ENCODE results near the gene EPHA10.
A peak's percentile ranks its signal among the peaks of the same experiment; 100 is the strongest.
"Not testable (repeated sequence)": the region's sequence is repeated elsewhere in the genome, so short reads cannot be mapped to it uniquely, and the experiment has no call there.

Gene EPHA10

DNA sequence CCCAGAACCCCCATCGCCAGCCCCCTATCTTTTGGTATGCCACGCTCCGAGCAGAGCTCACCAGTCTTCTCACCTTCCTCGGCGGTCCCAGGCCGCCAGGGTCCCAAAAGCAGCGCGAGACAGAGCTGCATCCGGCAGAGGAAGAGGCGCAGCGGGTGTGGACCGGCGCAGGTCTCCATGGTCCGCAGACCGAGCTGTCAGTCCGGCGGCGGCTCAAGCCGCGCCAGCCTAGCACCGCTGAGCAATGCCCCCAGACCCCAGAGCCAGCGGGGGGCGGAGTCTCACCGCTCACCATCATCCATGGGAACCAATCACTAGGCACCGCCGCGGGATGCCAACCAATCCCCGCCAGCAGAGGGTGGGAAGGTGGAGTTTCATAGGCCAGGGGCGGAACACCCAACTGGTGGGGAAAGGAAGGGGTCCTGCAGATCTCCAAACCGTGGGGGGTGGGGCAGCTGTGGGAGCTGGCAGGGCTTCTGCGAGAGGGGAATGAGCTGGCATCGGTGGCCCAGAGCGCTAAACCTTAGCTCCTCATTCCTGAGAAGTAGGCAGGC is at the start of gene EPHA10:
Gene EPHA10, minus strand, starts transcription at position 233 of the 554 bp plus-strand sequence. Its CDS starts 54 bp downstream, at position 179.
- peak; percentile 14 to 18 for DNase-seq

DNA sequence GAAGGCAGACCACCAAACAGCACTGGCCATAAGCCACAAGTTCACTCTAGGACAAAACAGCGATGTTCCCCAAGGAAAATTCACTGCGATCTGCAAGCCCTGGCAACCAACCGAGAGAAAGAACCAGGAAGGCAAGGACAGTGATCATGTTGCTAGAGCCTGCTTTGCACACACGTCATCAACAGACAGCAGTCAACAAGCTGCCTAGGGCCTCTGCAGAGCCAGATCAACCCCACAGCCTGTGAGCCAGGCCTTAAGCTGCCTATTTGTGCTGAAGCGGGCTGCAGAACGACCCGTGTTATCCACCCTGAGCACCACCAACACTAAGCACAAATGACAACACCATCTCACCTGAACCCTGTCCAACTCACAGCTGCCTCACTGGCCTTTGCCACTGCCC is 49.3 kb upstream of the EPHA10 start:
- DNase-seq: no peak

DNA sequence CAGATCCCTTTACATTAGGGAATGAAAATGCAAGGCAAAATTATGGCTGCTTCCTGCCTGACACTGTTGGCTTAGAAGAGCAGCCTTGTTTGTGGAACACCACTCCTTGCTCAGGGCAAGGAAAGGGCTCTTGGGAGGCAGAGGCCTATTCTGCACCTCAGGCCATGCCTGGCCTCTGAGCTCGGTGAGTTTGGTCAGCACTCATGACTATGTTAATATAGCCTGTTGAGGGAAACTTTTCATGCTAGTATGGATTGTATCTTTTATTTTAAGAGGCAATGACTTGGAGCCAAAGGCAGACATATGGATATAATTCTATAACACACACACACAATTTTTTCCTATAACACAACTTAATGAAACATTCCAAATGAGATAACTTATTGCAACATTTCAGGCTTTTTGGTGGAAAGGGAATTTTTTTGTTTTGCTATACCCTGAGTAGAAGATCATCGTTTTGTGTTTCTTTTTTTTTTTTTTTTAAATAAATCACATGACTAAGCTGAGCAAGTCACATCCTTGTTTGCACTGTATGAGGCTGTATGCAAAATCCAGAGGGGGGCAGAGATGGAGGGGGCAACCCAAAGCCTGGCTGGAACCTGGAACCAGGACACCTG is 48.7 kb upstream of the EPHA10 start:
- DNase-seq: no peak

DNA sequence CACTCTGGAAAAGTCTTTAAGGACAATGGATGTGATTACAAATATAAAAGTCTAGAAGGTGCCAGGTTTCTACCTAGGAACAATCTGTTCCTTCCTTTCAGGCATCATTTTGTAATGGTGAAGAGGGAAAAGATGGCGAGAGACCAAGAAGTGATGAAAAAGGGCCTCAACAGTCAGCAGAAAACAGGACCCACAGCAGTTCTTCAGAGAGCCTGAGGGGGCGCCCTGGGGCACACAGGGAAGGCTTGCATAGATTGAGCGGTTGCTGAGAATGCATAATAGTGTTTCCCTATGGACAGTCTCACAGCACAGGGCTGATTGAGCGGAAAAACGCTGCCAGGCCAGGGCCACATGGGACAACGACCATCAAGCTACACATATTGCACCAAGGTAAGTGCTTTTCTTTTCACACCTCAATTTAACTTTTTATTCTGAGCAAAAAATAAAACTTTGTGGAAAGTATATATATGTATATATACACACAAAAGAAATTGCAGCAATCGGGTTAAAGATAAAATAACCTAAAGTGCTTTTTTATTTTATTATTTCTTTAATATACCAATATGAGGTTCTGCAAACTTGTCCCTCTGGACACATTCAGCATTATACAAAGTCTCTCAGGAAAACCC is 46.2 kb upstream of the EPHA10 start:
- DNase-seq: peak; percentile 73 to 75

DNA sequence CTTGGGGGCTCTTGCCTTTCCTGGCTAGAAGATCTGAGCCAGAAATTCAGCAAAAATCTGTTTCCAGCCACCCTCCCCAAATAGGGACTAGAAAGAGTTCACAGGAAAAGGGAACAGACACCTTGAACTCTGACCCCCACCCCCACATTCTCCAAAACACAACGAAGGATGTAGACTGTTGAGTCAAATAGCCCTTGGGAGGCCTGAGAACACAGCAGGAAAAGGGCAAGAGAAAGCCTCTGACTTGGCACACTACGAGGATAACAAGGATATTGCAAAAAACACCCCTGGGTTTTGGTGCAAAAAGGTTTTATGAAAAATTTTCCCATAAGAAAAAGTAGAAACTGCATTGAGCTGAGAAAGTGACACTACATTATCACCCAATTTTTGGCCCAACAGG is 45.0 kb upstream of the EPHA10 start:
- DNase-seq: no peak

DNA sequence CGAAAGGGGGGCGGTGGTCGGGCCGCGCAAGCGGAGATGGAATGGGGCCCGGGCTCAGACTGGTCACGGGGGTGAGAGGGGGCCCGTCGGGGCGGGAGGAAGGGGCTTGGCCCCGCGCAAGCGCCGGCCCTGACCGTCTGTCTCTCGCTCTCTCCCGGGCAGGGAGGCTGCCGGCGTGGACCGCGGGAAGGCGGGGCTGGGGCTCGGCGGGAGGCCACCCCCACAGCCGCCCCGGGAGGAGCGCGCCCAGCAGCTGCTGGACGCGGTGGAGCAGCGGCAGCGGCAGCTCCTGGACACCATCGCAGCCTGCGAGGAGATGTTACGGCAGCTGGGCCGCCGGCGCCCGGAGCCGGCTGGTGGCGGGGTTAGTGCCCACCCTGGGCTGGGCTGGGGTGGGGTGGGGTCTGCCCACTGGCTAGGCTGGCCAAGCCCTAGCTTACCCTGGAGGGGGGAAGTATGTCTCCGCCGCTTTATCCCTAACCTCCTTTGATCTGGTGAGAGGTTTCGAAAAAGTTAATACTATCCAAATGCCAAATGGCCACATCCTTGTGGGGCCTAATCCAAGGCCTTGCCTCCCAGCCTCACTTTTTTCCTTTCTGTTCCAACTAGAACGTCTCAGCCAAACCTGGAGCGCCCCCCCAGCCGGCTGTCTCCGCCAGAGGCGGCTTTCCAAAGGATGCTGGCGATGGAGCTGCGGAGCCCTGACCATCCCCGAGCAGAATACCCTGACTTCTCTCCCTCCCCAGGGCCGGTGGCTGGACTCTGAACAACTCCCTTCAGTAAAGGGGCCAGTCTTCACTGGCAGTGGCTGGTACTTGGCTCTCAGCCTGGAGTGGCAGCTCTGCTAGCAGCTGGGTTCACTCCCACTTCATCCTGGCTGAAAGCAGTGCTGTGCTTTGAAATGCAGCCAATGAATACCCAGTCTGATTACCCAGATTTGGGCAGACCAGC is 43.7 kb upstream of the EPHA10 start:
- DNase-seq: peak; percentile 60 to 72

DNA sequence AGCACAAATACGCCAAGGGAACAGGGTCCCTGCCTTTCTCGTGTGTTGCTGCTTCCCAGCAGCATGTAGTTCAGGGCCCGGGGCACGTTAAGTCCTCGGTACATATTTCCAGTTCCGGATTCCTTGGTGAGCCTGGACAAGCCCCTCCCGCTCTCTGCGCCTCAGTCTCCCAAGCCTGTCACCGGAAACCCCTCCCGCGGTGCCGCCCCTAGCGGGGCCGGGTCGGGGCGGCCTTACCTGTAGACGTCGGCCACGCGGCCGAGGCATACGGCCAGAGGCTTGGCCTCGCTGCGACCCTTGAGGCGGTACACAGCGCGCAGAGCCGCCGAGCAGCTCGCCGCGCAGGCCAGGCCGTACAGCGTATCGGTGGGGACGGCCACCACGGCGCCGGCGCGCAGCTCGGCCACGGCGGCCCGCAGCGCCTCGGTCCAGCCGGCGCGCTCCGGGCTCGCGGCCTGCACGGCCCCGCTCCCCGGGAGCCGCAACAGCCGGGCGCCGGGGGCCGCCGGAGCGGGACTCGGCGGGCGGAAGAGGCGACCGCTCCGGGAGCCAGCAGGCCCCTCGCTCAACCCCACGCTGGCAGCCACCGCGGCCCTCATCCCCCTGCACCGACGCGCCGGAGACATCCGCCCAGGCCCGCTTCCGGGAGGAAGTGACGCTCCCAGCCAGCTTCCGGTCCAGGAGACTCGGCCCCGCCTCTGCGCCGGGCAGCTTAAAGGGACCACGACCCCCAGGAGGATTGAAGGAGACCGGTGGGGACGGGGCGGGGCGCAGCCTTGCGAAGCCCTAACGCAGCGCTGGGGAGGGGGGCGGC is 42.8 kb upstream of the EPHA10 start, which contains the start of the genes C1orf122 and YRDC:
Gene C1orf122, plus strand, starts transcription at position 236 of the 814 bp plus-strand sequence. CDS start 615 bp downstream, outside the sequence.
Gene YRDC, minus strand, starts transcription at position 654 of the 814 bp plus-strand sequence. Its CDS starts 28 bp downstream, at position 626.
- peak; percentile 85 to 94 for DNase-seq

DNA sequence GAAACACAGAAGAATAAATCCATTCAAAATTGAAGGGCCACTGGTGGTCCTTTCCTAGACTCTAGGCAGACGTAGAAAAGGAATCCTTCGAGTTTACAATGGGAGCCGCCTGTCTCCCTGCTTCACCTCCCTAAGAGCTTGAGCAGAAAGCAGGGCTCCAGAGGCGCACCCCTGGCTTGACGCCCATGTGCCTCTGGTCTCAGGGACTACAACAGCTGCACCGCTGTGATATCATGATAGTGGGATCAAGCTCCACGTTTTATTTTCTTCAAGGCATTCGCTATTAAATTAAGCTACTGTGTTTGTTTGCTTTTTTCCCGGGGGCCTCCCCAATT is 42.3 kb upstream of the EPHA10 start:
- DNase-seq: no peak

DNA sequence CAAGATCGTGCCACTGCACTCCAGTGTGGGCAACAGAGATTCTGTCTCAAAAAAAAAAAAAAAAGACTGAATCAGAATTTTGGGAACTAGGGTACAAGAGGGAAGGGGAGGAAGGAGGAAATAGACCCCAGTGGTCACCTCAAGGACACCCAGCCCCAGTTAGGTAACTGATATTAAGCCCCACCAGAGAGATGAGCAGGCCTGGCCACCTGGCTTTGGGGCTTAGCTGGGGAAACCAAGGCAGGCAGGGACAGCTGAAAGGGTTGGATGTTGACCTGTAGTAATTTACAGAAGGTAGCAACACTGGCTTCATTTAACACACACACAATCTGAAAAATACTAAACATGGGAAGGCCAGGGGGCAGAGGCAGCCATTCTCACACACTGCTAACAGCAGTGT is 37.5 kb upstream of the EPHA10 start:
- no peak for DNase-seq

DNA sequence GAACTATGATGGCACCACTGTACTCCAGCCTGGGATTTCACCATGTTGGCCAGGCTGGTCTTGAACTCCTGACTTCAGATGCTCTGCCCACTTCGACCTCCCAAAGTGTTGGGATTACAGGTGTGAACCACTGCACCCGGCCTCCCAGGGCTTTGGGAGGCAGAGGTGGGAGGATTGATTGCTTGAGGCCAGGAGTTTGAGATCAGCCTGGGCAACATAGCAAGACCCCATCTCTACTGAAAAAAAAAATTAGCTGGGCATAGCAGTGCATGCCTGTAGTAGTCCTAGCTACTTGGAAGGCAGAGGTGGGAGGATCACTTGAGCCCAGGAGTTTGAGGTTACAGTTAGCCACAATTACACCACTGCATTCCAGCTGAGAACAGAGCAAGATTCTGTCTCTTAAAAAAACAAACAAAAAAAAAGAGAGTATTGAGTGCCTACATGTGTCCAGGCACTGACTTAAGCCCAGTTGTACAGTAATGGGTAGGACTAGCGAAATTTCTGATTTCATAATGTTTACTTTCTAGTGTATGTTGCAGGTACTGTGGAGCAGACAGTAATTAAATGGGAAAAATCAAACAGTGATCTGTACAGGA is 32.9 kb upstream of the EPHA10 start:
- DNase-seq: no peak

DNA sequence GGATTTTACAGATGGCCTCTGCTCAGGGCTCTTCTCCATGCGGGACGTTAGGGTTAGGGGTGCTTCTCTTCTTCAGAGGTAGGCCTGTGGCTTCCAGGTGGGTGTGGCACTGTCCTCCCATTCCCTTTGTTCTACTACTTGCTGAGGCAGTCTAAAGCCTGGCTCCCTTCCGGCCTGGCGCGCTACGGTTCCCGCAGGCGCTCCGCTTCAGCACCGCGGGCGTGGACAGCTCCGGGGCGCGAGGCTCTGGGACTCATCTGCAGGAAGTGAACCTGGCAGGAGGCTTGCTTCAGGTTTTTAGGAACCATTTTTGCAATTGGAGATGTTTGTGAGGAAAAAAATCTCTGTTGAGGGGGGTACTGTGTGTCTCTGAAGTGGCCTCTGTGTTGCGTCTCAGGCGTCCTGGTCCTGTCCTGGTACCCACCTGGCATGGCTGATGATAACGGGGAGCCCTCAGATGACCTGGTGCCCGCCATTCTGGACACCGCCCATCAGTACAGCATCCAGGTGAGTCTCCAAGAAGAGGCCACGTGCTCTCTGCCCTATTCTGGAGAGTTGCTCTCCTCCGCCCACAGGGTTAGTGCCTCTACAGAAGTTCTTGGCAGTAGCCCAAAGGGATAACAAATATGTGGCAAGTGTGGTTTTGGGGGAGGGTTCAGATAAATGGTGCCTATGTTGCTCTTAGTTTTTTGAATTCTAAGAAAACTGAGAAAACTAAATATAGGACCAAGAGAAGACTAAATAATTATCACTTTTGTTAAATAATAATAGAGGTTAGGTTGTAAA is 30.6 kb upstream of the EPHA10 start:
- DNase-seq: peak in 1 of 2 experiments; percentile 18

DNA sequence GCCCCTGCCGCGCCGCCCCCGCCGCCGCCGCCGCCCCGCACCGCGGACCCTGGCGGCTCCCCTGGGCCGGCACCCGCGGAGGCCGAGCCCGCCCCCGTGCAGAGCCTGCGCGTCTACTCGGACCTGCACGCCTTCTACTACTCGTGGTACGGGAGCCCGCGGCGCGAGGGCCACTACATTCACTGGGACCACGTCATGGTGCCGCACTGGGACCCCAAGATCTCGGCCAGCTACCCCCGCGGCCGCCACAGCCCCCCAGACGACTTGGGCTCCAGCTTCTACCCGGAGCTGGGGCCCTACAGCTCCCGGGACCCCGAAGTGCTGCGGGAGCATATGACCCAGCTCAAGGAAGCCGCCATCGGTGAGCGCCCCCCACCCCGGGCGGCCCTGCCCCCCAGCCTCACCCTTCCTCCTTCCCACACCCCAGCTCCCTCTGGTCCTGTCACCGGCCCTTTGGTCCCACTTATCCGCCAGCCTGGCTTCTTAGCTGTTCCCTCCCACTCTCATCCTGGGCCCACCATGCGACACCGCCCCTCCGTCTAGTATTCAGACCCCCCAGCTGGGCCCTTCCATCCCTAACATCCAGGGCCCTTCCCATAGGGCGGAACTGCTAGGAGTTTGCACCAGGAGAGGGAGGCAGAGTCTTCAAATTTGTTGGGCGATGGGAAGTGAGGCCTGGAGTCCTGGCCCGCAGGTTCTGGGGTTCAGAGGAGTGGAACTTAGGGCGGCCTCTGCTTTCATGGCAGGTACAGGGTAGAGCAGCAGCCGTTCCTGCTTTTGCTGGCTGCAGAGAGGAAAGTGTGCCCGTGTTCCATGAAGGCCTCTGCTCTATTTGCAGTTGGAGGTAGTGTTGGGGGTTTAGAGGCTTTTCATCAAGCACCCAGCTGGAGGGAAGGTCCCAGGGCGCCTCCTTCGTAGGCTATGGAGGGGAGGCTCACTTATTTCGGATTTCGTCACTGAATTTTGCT is 29.7 kb upstream of the EPHA10 start:
- peak; percentile 12 to 13 for DNase-seq

DNA sequence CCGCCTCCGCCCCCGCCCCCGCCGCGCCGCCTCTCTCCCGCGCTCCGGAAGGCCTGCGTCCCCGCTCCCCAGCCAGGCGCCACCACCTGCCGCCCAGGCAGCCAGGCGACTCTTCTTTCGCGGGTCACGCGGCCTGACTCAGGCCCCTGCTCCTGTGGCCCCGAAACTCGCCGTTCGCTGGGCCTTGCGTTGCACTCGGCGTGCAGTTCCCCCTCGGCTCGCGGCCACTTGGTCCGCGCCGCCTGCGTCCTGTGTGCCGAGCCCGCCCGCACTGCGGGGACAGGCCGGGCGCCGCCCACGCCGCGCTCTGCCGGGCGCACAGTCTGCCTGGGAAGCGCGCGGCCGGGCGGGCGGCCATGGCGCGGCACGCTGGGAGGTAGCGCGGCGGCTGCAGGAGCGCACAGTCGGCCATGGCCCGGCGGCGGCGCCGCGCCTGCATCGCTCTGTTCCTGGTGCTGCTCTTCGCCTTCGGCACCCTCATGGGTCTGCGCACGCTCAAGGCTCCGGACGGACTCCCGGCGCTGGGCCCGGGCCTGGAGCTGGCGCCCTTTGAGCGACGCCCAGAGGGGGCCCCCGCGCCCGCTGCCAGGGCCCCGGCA is 29.0 kb upstream of the EPHA10 start, which contains the start of gene MANEAL:
Gene MANEAL, plus strand, starts transcription at position 75 of the 599 bp plus-strand sequence. Its CDS starts 336 bp downstream, at position 411.
- DNase-seq: peak in 1 of 2 experiments; percentile 62

DNA sequence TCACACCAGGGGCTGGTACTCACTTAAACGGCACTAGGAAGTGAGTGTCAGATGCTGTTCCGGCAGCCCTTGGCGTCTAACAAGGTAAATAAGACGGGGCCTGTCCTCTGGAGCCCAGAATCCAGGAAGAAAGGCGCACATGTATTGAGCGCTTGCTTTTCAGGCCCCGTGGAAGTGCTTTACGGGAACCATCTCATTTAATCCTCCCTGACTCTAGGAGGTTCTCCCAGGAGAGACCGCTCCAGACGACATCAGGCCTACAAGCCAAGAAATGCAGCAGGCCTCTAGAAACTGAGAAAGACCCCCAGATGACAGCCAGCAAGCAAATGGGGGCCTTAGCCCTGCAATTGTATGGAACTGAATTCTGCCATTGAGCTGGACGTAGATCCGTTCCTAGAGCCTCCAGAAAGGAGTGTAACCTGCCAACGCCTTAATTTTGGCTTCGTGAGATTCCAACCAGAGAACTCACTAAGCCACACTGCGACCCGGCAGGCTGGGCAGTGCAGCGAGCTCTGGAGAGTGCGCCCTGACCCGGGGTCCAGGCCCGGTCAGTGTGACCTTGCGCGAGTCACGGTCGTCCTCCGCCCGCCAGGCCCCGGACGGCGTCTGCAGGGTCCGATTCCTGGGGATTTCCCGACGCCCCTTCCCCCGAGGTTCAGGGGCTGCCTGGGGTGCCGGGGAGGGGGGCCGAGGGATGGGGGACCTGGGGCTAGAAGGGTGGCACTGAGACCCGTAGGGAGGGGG is 28.2 kb upstream of the EPHA10 start:
- no peak for DNase-seq

DNA sequence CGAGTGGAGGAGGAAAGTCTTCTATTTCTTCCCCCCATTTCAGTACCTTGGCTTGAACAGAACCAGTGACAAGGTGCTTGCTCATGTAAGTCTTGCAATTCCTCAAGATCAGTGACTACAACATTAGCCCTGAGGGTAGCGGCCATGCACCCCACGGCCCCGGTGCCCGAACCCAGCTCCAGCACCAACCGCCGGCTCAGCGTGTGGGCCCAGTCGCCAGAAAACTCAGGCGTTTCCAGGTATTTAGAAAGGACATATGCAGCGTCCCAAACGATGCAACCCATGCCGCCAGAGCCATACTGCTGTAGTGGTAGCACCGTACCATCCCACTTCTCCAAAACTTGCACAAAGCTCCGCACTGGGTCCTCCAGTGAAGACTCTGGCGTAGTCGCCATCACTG is 17.6 kb upstream of the EPHA10 start:
- no peak for DNase-seq

DNA sequence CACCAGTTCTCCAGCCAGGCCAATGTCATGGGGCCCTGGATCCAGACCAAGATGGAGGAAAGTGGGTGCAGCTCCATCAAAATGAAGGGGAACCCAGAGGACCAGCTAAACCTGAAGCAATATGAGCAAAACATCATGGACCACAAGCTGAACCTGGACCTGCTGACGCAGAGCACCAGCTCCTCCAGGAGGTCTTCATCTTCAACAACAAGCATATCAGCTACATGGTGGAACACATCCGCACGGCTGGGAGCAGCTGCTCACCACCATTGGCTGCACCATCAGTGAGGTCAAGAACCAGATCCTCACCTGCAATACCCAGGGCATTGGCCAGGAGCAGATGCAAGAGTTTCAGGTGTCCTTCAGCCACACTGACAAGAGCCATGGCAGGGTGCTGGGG is 13.7 kb upstream of the EPHA10 start:
- no peak for DNase-seq

DNA sequence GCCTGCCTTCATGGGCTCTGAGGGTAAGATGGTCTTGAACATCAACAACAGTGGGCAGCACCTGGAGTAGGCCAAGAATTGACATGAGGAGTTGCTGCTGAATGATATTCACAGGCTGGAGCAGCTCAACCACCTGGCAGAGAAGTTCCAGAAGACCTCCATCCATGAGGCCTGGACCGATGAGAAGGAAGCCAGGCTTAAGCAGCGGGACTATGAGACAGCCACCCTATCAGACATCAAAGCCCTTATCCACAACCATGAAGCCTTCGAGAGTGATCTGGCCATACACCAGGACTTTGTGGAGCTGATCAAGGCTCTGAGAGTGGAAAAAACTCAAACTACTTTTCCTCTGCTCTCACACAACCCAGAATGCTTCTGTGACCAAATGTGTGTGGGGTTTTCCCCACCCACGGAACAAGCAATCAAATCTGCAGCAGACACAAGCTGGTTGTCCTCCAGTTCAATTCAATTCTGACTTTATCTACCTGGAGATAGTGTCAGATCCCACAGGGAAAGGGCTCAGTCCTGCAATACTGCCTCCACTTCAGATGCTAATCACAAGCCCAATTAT is 12.1 kb upstream of the EPHA10 start:
- no peak for DNase-seq

DNA sequence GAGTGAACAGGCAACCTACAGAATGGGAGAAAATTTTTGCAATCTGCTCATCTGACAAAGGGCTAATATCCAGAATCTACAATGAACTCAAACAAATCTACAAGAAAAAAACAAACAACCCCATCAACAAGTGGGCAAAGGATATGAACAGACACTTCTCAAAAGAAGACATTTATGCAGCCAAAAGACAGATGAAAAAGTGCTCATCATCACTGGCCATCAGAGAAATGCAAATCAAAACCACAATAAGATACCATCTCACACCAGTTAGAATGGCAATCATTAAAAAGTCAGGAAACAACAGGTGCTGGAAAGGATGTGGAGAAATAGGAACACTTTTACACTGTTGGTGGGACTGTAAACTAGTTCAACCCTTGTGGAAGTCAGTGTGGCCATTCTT is 6.5 kb upstream of the EPHA10 start:
- DNase-seq: not testable (repeated sequence)
